ENCODE results near the gene DSC2. TPM values are rescaled to one million over a fixed set of nuclear protein-coding genes. Genes with fewer than 3 reads are reported as not detected.

The DSC2 gene
- total RNA-seq, 2 experiments from 2014 or later, result not detected

- POLR2A ChIA-PET, result no interaction called here
Observed at GRCh38 chr18:31097666-31098065, 4.6 kb downstream of the DSC2 start.

GRCh38 chr18:31093880-31094279, 8.3 kb downstream of the DSC2 start:
- intact Hi-C loops (cut with micrococcal nuclease; ENCODE audit: unreplicated experiment), result no loop called here
- H2AFZ ChIP-seq (ENCODE audit: low read length), result no peak overlapping the region
- no peaks in the 10 kb centered on the region for H4K20me1 ChIP-seq (ENCODE audit: insufficient read depth, low read length)
- no peaks in the 10 kb centered on the region for H3K9me3 ChIP-seq (ENCODE audit: low read length)
- TF ChIP-seq EZH2phosphoT487 (IDR thresholded peaks at IDR 0.05; ENCODE audit: borderline replicate concordance, low read depth, low read length) (no peak), CTCF (conservative IDR thresholded peaks at IDR 0.05; ENCODE audit: low read length) (no peak)
- DNase-seq (ENCODE audit: low spot score), result no peak
- no peaks in the 10 kb centered on the region for H3K4me1 ChIP-seq (ENCODE audit: insufficient read depth, low read length, poor library complexity, severe bottlenecking)
- H3K4me2 ChIP-seq (ENCODE audit: low read length), result no peak overlapping the region
- H3K9me2 ChIP-seq (ENCODE audit: insufficient read depth, low read length), result no peaks in the 10 kb centered on the region
- no peak overlapping the region for H3K27ac ChIP-seq (ENCODE audit: low read depth, low read length, poor library complexity, severe bottlenecking)
- H3K4me3 ChIP-seq (ENCODE audit: low read depth, low read length, poor library complexity, severe bottlenecking), result no peak overlapping the region
- H3K36me3 ChIP-seq (ENCODE audit: insufficient read depth, low read length), result no peaks in the 10 kb centered on the region
- BruUV-seq (replicated peaks), result no TSS peak
- POLR2A ChIA-PET, result no interaction called here
- no peaks in the 10 kb centered on the region for H3K79me2 ChIP-seq (ENCODE audit: insufficient read depth, low read depth, low read length)
- CTCF ChIA-PET (ENCODE audit: unreplicated experiment), result no interaction called here

More at GRCh38 chr18:31097666-31098065, 4.6 kb downstream of the DSC2 start:
- DNase-seq (ENCODE audit: low spot score), result no peak
- CTCF ChIA-PET (ENCODE audit: unreplicated experiment), result no interaction called here
- Histone ChIP-seq H4K20me1 (ENCODE audit: insufficient read depth, low read length) (no peaks in the 10 kb centered on the region), H3K4me2 (ENCODE audit: low read length) (no peak overlapping the region), H3K9me3 (ENCODE audit: low read length) (no peaks in the 10 kb centered on the region), H3K4me3 (ENCODE audit: low read depth, low read length, poor library complexity, severe bottlenecking) (no peak overlapping the region), H3K36me3 (ENCODE audit: insufficient read depth, low read length) (no peaks in the 10 kb centered on the region), H2AFZ (ENCODE audit: low read length) (no peak overlapping the region), H3K79me2 (ENCODE audit: insufficient read depth, low read depth, low read length) (no peaks in the 10 kb centered on the region), H3K27ac (ENCODE audit: low read depth, low read length, poor library complexity, severe bottlenecking) (no peak overlapping the region), H3K4me1 (ENCODE audit: insufficient read depth, low read length, poor library complexity, severe bottlenecking) (no peaks in the 10 kb centered on the region), H3K9me2 (ENCODE audit: insufficient read depth, low read length) (no peaks in the 10 kb centered on the region)
- BruUV-seq (replicated peaks), result no TSS peak
- intact Hi-C loops (cut with micrococcal nuclease; ENCODE audit: unreplicated experiment), result no loop called here
- TF ChIP-seq EZH2phosphoT487 (IDR thresholded peaks at IDR 0.05; ENCODE audit: borderline replicate concordance, low read depth, low read length), result no peak

GRCh38 chr18:31093294-31093693, 8.9 kb downstream of the DSC2 start:
- no peaks in the 10 kb centered on the region for H3K4me1 ChIP-seq (ENCODE audit: insufficient read depth, low read length, poor library complexity, severe bottlenecking)
- H3K4me2 ChIP-seq (ENCODE audit: low read length), result no peak overlapping the region
- H3K36me3 ChIP-seq (ENCODE audit: insufficient read depth, low read length), result no peaks in the 10 kb centered on the region
- no peaks in the 10 kb centered on the region for H4K20me1 ChIP-seq (ENCODE audit: insufficient read depth, low read length)
- no peaks in the 10 kb centered on the region for H3K9me2 ChIP-seq (ENCODE audit: insufficient read depth, low read length)
- intact Hi-C loops (cut with micrococcal nuclease; ENCODE audit: unreplicated experiment), result no loop called here
- TF ChIP-seq EZH2phosphoT487 (IDR thresholded peaks at IDR 0.05; ENCODE audit: borderline replicate concordance, low read depth, low read length) (no peak), CTCF (conservative IDR thresholded peaks at IDR 0.05; ENCODE audit: low read length) (no peak)
- POLR2A ChIA-PET, result interaction anchor here (0.7 kb wide), 1 partner anchor 15 kb away, joined by 3 read pairs; no protein-coding TSS in a partner anchor
- CTCF ChIA-PET (ENCODE audit: unreplicated experiment), result no interaction called here
- BruUV-seq (replicated peaks), result no TSS peak
- H3K27ac ChIP-seq (ENCODE audit: low read depth, low read length, poor library complexity, severe bottlenecking), result no peak overlapping the region
- no peak for DNase-seq (ENCODE audit: low spot score)
- no peaks in the 10 kb centered on the region for H3K9me3 ChIP-seq (ENCODE audit: low read length)
- H3K4me3 ChIP-seq (ENCODE audit: low read depth, low read length, poor library complexity, severe bottlenecking), result no peak overlapping the region
- H3K79me2 ChIP-seq (ENCODE audit: insufficient read depth, low read depth, low read length), result no peaks in the 10 kb centered on the region
- no peak overlapping the region for H2AFZ ChIP-seq (ENCODE audit: low read length)

Measured in OCI-LY7 (cell line).